GM12891 (cell line): ENCODE measurements around the gene LCE1C.

Experiments used
- POLR2A ChIP-seq: IDR thresholded peaks from 2 replicates; pipeline ENCODE4 v1.6.1; 2011; ENCODE audit warnings: low read depth, low read length, control low read depth
- POLR2AphosphoS5 ChIP-seq: IDR thresholded peaks from 2 replicates; pipeline ENCODE4 v1.6.1; 2011; ENCODE audit warnings: low read depth, low read length, control low read depth

DNA sequence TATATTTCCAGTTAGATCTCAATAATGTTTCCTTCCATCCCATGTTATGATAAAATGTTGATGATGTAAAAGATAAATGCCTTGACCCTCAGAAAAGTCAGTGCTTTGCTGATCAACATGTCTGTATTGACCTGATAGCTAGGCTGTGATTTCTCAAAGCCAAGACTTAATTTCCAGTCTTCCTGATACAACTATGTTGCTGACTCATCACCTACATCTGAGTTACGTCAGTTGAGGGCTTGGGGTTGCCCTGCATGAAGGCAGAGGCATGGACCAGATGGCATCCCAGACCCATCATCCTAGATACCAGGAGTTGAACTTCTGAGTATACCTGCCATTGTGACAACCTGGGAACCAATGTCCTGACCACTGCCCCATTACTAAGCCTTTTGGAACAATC lies 5.1 kb downstream of the LCE1C start:
- no peak for TF ChIP-seq POLR2A
- TF ChIP-seq POLR2AphosphoS5, result no peak
